HL-60 (cell line): ENCODE measurements around the gene ITGB1.

Experiments
- DNase-seq, 2 experiments: peaks; one replicate each; pipeline ENCODE4 v3.0.0-alpha.2; 2010 to 2020; ENCODE audit warnings: low read depth in 1 of 2, low spot score in 1 of 2
- H3K27ac ChIP-seq: fragments of 250-450 bp; sonication (Bioruptor Pico); replicated peaks from 2 replicates; pipeline ENCODE4 v1.5.1; 2020; ENCODE audit warnings: mild to moderate bottlenecking, moderate library complexity
- H3K27me3 ChIP-seq: fragments of 250-450 bp; sonication (Bioruptor Pico); 2 replicates; pipeline ENCODE4 v1.5.1; 2021; ENCODE audit warnings: mild to moderate bottlenecking, moderate library complexity; ENCODE audit not compliant: insufficient read depth, poor library complexity, severe bottlenecking
- H3K4me3 ChIP-seq: replicated peaks from 2 replicates; pipeline ENCODE4 v1.5.1; 2011; ENCODE audit warnings: mild to moderate bottlenecking, control low read depth, low read length; ENCODE audit not compliant: insufficient read depth
- CTCF ChIP-seq: IDR thresholded peaks from one replicate; pipeline ENCODE4 v1.5.1; 2011; ENCODE audit warnings: low read length, control low read depth, inconsistent platforms; ENCODE audit not compliant: insufficient read depth
- GABPA ChIP-seq: IDR thresholded peaks from 2 replicates; pipeline ENCODE4 v1.6.1; 2012; ENCODE audit warnings: low read depth
- POLR2AphosphoS5 ChIP-seq: IDR thresholded peaks from 2 replicates; pipeline ENCODE4 v1.6.1; 2012; ENCODE audit warnings: low read depth
- REST ChIP-seq: IDR thresholded peaks from 2 replicates; pipeline ENCODE4 v1.6.1; 2012; ENCODE audit warnings: low read depth; ENCODE audit not compliant: insufficient replicate concordance
- SPI1 ChIP-seq: IDR thresholded peaks from 2 replicates; pipeline ENCODE4 v1.6.1; 2012; ENCODE audit warnings: low read depth, mild to moderate bottlenecking, borderline replicate concordance

Gene ITGB1

GRCh38 chr10:32953277-32953927, 4.6 kb downstream of the ITGB1 start:
- no peaks in the 10 kb centered on the region for H3K27me3 ChIP-seq
- no peak overlapping the region for H3K4me3 ChIP-seq
- TF ChIP-seq REST (no peak), SPI1 (no peak), GABPA (no peak)
- H3K27ac ChIP-seq, result no peak overlapping the region
- DNase-seq, result no peak

GRCh38 chr10:32952541-32953276, 5.3 kb downstream of the ITGB1 start:
- Histone ChIP-seq H3K4me3 (no peak overlapping the region), H3K27me3 (no peaks in the 10 kb centered on the region), H3K27ac (no peak overlapping the region)
- TF ChIP-seq SPI1, result no peak
- TF ChIP-seq POLR2AphosphoS5, result no peak
- no peak for TF ChIP-seq GABPA
- TF ChIP-seq CTCF, result no peak
- TF ChIP-seq REST, result no peak
- no peak for DNase-seq

- Histone ChIP-seq H3K27ac (no peak overlapping the region), H3K27me3 (no peaks in the 10 kb centered on the region), H3K4me3 (no peak overlapping the region)
- TF ChIP-seq GABPA (no peak), SPI1 (no peak), POLR2AphosphoS5 (no peak), REST (no peak), CTCF (no peak)
- DNase-seq, result no peak
Measured at GRCh38 chr10:32952094-32952493, 5.9 kb downstream of the ITGB1 start.
